Eye (tissue), 1 donor: ENCODE measurements around the gene LIG3.
A peak's percentile ranks its signal among the peaks of the same experiment; 100 is the strongest.
"Not testable (repeated sequence)": the region's sequence is repeated elsewhere in the genome, so short reads cannot be mapped to it uniquely, and the experiment has no call there.

Source experiments
- DNase-seq: peaks from one replicate; pipeline ENCODE4 v3.0.0-alpha.2; 2015

LIG3 gene

GRCh38 chr17:35045458-35045979 lies 65.2 kb downstream of the LIG3 start:
- not testable (repeated sequence) for DNase-seq

- no peak for DNase-seq
Measured at GRCh38 chr17:35046245-35046644, 65.9 kb downstream of the LIG3 start.

GRCh38 chr17:35046740-35047283 lies 66.5 kb downstream of the LIG3 start:
- DNase-seq, result peak; percentile 67

GRCh38 chr17:35048685-35049379 lies 68.5 kb downstream of the LIG3 start:
- no peak for DNase-seq

GRCh38 chr17:35050170-35050569 lies 69.9 kb downstream of the LIG3 start:
- no peak for DNase-seq

GRCh38 chr17:35051183-35051578 lies 70.9 kb downstream of the LIG3 start:
- DNase-seq, result no peak

GRCh38 chr17:35051579-35052240 lies 71.4 kb downstream of the LIG3 start:
- DNase-seq, result no peak

- no peak for DNase-seq
Measured at GRCh38 chr17:35052241-35052610, 71.9 kb downstream of the LIG3 start.

GRCh38 chr17:35052780-35053179 lies 72.5 kb downstream of the LIG3 start:
- DNase-seq, result no peak

- no peak for DNase-seq
Measured at GRCh38 chr17:35053204-35053603, 72.9 kb downstream of the LIG3 start.

- DNase-seq, result no peak
Measured at GRCh38 chr17:35056013-35056412, 75.7 kb downstream of the LIG3 start.

- DNase-seq, result no peak
Measured at GRCh38 chr17:35057332-35057915, 77.1 kb downstream of the LIG3 start.
